GM12801 (cell line): ENCODE data around the gene SERPINA12.

Source experiments
- CTCF ChIP-seq: IDR thresholded peaks from one replicate; pipeline ENCODE4 v1.5.1; 2011; ENCODE audit warnings: control low read depth; ENCODE audit not compliant: insufficient read length; ENCODE audit errors: extremely low read depth

Gene SERPINA12

GRCh38 chr14:94470311-94470710 lies 39.0 kb downstream of the SERPINA12 start:
- TF ChIP-seq CTCF: no peak

- TF ChIP-seq CTCF: no peak
Measured at GRCh38 chr14:94469261-94469660, 40.0 kb downstream of the SERPINA12 start.

GRCh38 chr14:94467728-94468520 lies 41.3 kb downstream of the SERPINA12 start:
- no peak for TF ChIP-seq CTCF

GRCh38 chr14:94466706-94467370 lies 42.4 kb downstream of the SERPINA12 start:
- TF ChIP-seq CTCF: no peak

- no peak for TF ChIP-seq CTCF
Measured at GRCh38 chr14:94465042-94465441, 44.2 kb downstream of the SERPINA12 start.

GRCh38 chr14:94464290-94464689 lies 45.0 kb downstream of the SERPINA12 start:
- no peak for TF ChIP-seq CTCF

GRCh38 chr14:94462763-94463572 lies 46.3 kb downstream of the SERPINA12 start:
- TF ChIP-seq CTCF: no peak
